Esophagus squamous epithelium (tissue), 4 donors: ENCODE data around the gene ALG11.

Experiments
- CTCF ChIP-seq, 6 experiments: fragments of 450-650 bp in 4 of 6; fragments of 200-600 bp in 2 of 6; sonication (generic) in 2 of 6; IDR thresholded peaks; one replicate each; pipeline ENCODE4 v1.5.1; 2016 to 2019; ENCODE audit warnings: antibody characterized with exemption in 6 of 6, mild to moderate bottlenecking in 4 of 6, moderate library complexity in 4 of 6
- POLR2A ChIP-seq, 4 donors: fragments of 450-650 bp; IDR thresholded peaks; one replicate each; pipeline ENCODE4 v1.6.1; 2017; ENCODE audit warnings: antibody characterized with exemption in 4 of 4, mild to moderate bottlenecking in 4 of 4, moderate library complexity in 3 of 4

GRCh38 chr13:51998723-51999509, 13.3 kb upstream of the ALG11 start:
- TF ChIP-seq CTCF (IDR thresholded peaks at IDR 0.05) (no peak), POLR2A (IDR thresholded peaks at IDR 0.05) (no peak)
